Tibial nerve (tissue), 4 donors: ENCODE measurements around the gene SDK1. TPM values are rescaled to one million over a fixed set of nuclear protein-coding genes. Genes with fewer than 3 reads are reported as not detected.

ENCODE experiments used
- DNase-seq, 2 donors: peaks; one replicate each; pipeline ENCODE4 v3.0.0-alpha.2; 2019; ENCODE audit warnings: low spot score in 2 of 2
- H3K27ac ChIP-seq, 4 donors: fragments of 200-600 bp; sonication (generic) in 3 of 4; one replicate each; pipeline ENCODE4 v1.5.1; 2017 to 2019; ENCODE audit warnings: mild to moderate bottlenecking in 1 of 4
- H3K27me3 ChIP-seq, 2 donors: fragments of 200-600 bp; sonication (generic) in 1 of 2; one replicate each; pipeline versions ENCODE4 v1.5.1 to v1.6.0; 2017 to 2019
- H3K36me3 ChIP-seq, 3 donors: fragments of 200-600 bp; sonication (generic); one replicate each; pipeline ENCODE4 v1.5.1; 2018 to 2019
- H3K4me1 ChIP-seq, 4 donors: fragments of 200-600 bp; sonication (generic) in 3 of 4; one replicate each; pipeline ENCODE4 v1.5.1; 2017 to 2019
- H3K4me3 ChIP-seq, 4 donors: fragments of 200-600 bp; sonication (generic) in 3 of 4; one replicate each; pipeline ENCODE4 v1.5.1; 2017 to 2019; ENCODE audit warnings: mild to moderate bottlenecking in 1 of 4, moderate library complexity in 1 of 4
- H3K9me3 ChIP-seq, 4 donors: fragments of 200-600 bp; sonication (generic) in 3 of 4; one replicate each; pipeline ENCODE4 v1.5.1; 2017 to 2019
- CTCF ChIP-seq, 5 experiments: fragments of 200-600 bp in 3 of 5; fragments of 450-650 bp in 2 of 5; sonication (generic) in 3 of 5; IDR thresholded peaks; one replicate each; pipeline ENCODE4 v1.5.1; 2016 to 2019; ENCODE audit warnings: antibody characterized with exemption in 5 of 5, mild to moderate bottlenecking in 3 of 5, moderate library complexity in 2 of 5
- EP300 ChIP-seq, 2 donors: sonication (generic); formaldehyde crosslinking; IDR thresholded peaks; one replicate each; pipeline ENCODE4 v1.6.1; 2017; ENCODE audit warnings: antibody characterized with exemption in 2 of 2, mild to moderate bottlenecking in 1 of 2
- POLR2A ChIP-seq, 2 donors: fragments of 450-650 bp; IDR thresholded peaks; one replicate each; pipeline ENCODE4 v1.6.1; 2017; ENCODE audit warnings: antibody characterized with exemption in 2 of 2, mild to moderate bottlenecking in 2 of 2, moderate library complexity in 2 of 2
- WGBS, 2 donors: methylation state at CpG; one replicate each; pipeline ENCODE4 v1.1.5; 2018; 5-methylcytosine and 5-hydroxymethylcytosine counted together
- total RNA-seq, 4 donors: library from RNA; depleted of rRNA; stranded (reverse); fragments of >200 nt; gene quantifications; one replicate each; pipeline ENCODE4 v1.1.0, GENCODE V29; 2016

The SDK1 gene
- total RNA-seq, 4 donors from 2014 or later: 8.2 to 16.2 (median 12.9) TPM

GRCh38 chr7:4175346-4175973 lies 874.4 kb downstream of the SDK1 start:
- 84 to 89% methylated on average over 33 to 34 of the region's 34 CpGs for WGBS, 2 donors
- Histone ChIP-seq H3K27ac (no peak overlapping the region), H3K9me3 (no peaks in the 10 kb centered on the region), H3K27me3 (no peaks in the 10 kb centered on the region), H3K4me3 (no peak overlapping the region), H3K36me3 (peaks cover 0 to 27% (median 0%) of the 10 kb centered on the region in 3 donors), H3K4me1 (no peaks in the 10 kb centered on the region)
- TF ChIP-seq POLR2A (IDR thresholded peaks at IDR 0.05) (no peak), EP300 (IDR thresholded peaks at IDR 0.05) (no peak), CTCF (IDR thresholded peaks at IDR 0.05) (no peak)
- no peak for DNase-seq

DNA sequence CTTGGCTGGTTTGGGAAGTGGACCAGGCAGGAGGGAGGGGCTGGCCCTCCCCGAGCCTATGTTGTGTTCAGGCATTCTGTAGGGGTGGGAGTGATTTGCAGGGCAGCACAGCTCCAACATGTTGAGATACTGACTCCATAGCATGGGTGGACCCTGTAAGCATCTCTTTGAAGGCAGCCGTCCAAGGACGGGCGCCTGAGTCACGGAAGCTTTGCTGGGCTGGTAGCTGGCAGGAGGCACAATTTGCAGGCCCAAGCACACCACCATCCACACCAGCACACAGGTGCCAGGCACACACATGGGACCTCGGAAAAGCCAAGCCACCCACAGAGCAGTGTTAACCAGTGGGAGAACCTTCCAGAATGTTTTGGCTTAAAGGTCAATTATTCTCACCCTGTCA lies 875.9 kb downstream of the SDK1 start:
- WGBS, 2 donors: 87 to 95% methylated on average over 5 to 6 of the region's 6 CpGs
- H3K27me3 ChIP-seq: no peaks in the 10 kb centered on the region
- H3K9me3 ChIP-seq: no peaks in the 10 kb centered on the region
- H3K36me3 ChIP-seq: peaks cover 0 to 35% (median 0%) of the 10 kb centered on the region in 3 donors
- no peak for DNase-seq
- H3K27ac ChIP-seq: no peak overlapping the region
- no peak overlapping the region for H3K4me3 ChIP-seq
- H3K4me1 ChIP-seq: no peaks in the 10 kb centered on the region
- TF ChIP-seq CTCF (IDR thresholded peaks at IDR 0.05): no peak
- no peak for TF ChIP-seq EP300 (IDR thresholded peaks at IDR 0.05)
- no peak for TF ChIP-seq POLR2A (IDR thresholded peaks at IDR 0.05)

DNA sequence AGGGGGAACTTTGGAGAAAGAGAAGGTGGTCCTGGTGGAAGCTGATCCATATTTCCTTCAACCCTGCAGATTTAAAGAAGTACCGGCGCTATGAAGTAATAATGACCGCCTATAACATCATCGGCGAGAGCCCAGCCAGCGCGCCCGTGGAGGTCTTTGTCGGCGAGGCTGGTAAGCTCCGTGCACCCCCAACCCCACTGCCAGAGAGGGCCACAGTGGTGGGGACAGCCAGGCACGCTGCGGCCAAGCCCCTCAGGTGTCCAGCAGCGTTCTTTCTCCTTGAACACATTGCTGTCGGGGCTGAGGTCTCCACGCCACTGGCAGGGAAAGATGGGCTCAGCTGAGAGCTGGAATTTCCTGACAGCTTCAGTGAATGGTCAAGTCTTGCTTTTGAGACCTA lies 877.4 kb downstream of the SDK1 start:
- peaks cover 0 to 35% (median 0%) of the 10 kb centered on the region in 3 donors for H3K36me3 ChIP-seq
- WGBS, 2 donors: 93 to 96% methylated on average over 16 of the region's 16 CpGs
- TF ChIP-seq POLR2A (IDR thresholded peaks at IDR 0.05) (no peak), EP300 (IDR thresholded peaks at IDR 0.05) (no peak), CTCF (IDR thresholded peaks at IDR 0.05) (no peak)
- no peak for DNase-seq
- no peak overlapping the region for H3K27ac ChIP-seq
- H3K4me3 ChIP-seq: no peak overlapping the region
- no peaks in the 10 kb centered on the region for H3K4me1 ChIP-seq
- H3K27me3 ChIP-seq: no peaks in the 10 kb centered on the region
- H3K9me3 ChIP-seq: no peaks in the 10 kb centered on the region

GRCh38 chr7:4178916-4179687 lies 878.0 kb downstream of the SDK1 start:
- Histone ChIP-seq H3K27ac (no peak overlapping the region), H3K9me3 (no peaks in the 10 kb centered on the region), H3K4me1 (no peaks in the 10 kb centered on the region), H3K36me3 (peaks cover 0 to 35% (median 0%) of the 10 kb centered on the region in 3 donors), H3K4me3 (no peak overlapping the region), H3K27me3 (no peaks in the 10 kb centered on the region)
- no peak for TF ChIP-seq CTCF (IDR thresholded peaks at IDR 0.05)
- no peak for TF ChIP-seq POLR2A (IDR thresholded peaks at IDR 0.05)
- no peak for TF ChIP-seq EP300 (IDR thresholded peaks at IDR 0.05)
- 88 to 90% methylated on average over 23 of the region's 23 CpGs for WGBS, 2 donors
- DNase-seq: no peak

GRCh38 chr7:4179688-4180380 lies 878.8 kb downstream of the SDK1 start:
- no peak overlapping the region for H3K4me3 ChIP-seq
- H3K36me3 ChIP-seq: peaks cover 0 to 33% (median 0%) of the 10 kb centered on the region in 3 donors
- H3K9me3 ChIP-seq: no peaks in the 10 kb centered on the region
- DNase-seq: no peak
- H3K27me3 ChIP-seq: no peaks in the 10 kb centered on the region
- no peak overlapping the region for H3K27ac ChIP-seq
- 85 to 97% methylated on average over 24 of the region's 24 CpGs for WGBS, 2 donors
- TF ChIP-seq POLR2A (IDR thresholded peaks at IDR 0.05) (no peak), EP300 (IDR thresholded peaks at IDR 0.05) (no peak), CTCF (IDR thresholded peaks at IDR 0.05) (no peak)
- no peaks in the 10 kb centered on the region for H3K4me1 ChIP-seq
